ACHN (cell line): ENCODE results near the gene CLEC10A.

Experiments used
- DNase-seq: peaks from one replicate; pipeline ENCODE4 v3.0.0-alpha.2; 2015
- in situ Hi-C: cut with HindIII; loops from 2 replicates; pipeline ENCODE4 v1.10.0; 2017; ENCODE audit warnings: low sequenced_read_pairs, low pct_ligation_motif_present, low pct_unique_long_range_greater_than_20kb

CLEC10A gene

DNA sequence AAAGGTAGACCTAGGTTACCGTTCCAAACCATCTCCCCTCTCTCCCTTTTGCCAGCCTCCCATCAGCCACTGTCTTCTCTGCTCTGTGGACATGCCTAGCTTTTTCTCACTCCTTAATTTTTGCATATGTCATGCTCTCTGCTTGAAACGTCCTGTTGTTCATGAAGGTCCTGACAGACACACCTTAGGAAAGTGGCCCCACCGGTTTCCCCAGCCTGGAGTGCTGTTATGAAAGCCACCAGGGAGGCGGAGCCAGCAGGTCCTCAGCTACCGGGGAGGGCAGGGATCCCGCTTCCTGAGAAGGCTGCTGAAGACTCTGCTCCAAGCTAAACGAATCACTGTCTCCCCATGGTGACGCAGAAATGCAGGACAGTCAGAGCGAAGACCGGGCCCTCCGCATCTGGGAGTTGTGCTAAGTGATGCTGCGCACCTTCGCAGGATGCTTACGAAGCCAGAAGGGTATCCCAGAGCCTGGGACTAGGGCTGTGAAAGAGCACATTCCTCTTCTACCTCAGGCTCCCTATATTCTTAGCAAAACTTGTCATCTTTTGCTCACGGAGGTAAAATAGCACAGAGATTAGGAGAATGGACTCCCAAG, 33.8 kb downstream of the CLEC10A start:
- no peak for DNase-seq
- in situ Hi-C loops: no loop called here

DNA sequence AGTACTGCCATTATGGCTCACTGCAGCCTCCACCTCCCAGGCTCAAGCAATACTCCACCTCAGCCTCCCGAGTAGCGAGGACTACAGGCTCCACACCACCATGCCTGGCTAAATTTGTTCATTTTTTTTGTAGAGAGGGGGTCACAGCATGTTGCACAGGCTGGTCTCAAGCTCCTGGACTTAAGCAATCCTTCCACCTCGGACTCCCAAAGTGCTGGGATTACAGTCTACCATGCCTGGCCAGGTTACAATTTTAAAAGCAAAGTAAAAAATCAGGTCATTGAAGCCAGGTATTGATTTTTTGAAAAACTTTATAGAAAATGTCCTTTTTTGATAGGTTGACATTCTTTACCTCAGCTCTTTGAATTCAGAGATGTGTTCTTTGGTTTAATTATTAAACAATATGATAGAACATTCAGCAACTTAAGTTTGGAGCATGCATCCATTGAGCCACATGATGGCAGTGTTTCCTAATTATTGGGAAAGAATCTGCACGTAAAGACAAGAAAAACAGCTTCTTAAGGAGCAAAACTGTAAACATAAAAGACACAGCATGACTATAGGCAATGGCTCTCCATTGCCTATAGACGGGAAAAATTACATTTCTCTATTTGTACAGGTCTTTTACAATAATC, 34.4 kb downstream of the CLEC10A start:
- DNase-seq: peak; percentile 87
- in situ Hi-C loops: no loop called here

DNA sequence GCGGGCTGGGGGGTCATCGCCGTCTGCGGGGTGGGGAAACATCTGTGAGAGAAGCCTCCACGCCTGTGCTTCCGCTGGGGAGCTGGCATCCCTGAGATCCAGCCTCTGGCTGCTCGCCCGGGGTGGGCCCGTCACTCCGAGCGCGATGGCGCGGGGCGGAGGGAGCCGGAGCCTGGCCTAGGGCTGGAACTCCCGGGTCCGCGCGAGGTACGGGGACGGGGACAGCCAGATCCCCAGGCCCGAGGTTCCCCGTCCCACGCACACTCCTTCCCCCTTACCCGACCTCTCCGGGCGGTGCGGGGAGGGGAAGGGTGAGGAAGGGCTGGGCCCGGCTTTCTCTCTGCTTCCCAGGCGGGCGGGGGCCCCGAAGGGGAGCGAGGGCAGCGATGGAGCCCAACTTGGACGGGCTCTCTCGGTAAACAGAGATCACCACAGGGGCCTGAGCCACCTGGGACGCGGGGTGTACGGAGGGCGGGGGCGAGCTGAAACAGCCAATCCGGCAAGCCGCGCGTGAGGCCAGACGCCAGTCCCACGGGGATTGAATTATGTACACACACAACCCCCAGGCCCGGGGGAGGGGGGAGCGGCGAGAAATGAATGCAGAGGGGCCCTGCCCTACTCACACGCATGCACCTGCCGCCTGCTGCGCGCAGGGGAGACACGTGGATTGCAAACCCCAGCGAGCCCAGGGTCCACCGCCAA, 36.4 kb downstream of the CLEC10A start, which contains the start of gene SLC16A11:
Gene SLC16A11, minus strand, starts transcription at position 596 of the 702 bp plus-strand sequence. Its CDS starts 579 bp downstream, at position 17.
- in situ Hi-C loops: no loop called here
- peak; percentile 47 for DNase-seq

DNA sequence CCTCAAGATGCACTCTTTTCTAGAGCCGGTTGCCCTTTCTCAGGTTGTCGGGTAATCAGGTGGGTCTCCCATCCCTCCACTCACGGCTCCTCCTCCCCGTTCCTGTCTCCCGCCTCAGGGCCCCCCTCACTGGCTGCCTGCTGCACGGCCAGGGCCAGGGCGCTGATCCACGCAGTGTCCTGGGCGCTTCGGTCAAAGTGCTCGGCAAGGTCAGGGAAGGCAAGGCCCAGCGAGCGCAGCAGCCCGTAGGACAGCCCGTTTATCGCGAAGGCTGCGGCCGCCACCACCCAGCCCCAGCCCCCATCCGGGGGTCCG, 36.9 kb downstream of the CLEC10A start:
- in situ Hi-C loops: no loop called here
- DNase-seq: no peak

DNA sequence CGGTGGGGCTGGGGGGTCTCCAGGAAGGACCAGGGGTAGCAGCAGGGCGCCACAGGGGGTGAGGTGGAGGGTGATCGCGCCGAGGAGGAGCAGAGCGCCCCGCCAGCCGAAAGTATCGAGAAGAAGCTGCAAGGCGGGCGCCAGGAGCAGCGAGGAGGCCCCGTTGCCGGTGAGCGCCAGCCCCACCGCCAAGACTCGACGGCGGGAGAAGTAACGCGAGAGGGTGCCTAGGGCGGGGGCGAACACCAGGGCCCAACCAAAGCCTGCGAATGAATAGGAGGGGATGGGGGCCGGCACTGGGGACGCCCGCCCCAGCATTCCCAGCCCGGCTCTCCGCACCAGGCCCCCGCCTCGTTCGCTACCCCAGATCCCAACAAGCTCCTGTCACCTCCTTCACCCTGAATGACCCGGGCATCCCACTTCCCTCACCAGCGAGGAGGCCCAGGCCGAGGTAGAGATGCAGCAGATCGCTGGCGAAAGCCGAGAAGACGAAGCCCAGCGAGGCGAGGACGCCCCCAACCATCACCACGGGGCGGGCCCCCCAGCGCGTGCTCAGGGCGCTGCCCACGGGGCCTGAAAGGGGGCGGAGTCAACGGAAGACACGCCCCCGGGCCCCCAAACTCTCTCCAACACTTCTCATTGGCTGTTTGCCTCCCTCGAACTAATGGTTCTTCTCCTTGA, 37.4 kb downstream of the CLEC10A start:
- in situ Hi-C loops: no loop called here
- no peak for DNase-seq

DNA sequence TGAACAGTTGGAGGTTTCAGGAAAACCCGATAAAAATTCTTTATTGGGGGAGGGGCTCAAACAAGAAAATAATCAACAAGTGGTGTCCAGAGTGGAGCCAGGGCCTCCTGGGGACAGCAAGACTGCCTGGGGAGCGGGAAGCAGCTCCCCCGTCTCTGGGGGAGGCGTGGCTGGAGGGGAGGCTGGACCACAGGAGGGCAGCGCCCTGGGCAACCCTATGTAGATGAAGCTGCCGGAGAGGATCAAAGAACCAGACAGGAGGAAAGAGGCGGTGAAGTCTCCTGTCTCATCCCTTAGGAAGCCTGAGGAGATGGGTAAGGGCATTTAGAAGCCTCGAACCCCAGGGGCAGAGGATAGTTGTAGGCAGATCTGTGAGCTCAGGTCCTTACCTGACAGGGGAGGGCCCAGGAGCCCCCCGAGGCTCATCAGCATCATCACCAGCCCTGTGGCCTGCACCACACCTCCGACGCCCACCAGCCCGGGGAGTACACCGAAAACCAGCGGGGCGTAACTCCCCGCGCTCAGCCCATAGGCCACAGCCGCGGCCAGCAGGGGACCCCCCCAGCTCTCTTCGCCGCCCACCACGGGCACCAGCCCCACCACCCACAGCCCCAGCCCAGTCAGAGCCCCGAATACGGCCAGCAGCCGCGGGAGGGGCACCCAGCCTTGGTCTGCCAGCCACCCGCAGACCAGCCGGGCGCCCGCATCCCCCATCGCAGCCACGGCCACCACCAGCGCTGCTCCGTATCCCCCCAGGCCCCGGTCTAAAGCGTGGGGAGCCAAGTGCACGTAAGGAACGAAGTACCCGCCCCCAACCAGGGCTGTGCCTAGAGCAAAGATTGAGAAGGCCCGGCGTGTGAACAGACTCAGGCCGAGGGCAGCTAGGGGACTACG, 38.2 kb downstream of the CLEC10A start:
- in situ Hi-C loops: no loop called here

DNA sequence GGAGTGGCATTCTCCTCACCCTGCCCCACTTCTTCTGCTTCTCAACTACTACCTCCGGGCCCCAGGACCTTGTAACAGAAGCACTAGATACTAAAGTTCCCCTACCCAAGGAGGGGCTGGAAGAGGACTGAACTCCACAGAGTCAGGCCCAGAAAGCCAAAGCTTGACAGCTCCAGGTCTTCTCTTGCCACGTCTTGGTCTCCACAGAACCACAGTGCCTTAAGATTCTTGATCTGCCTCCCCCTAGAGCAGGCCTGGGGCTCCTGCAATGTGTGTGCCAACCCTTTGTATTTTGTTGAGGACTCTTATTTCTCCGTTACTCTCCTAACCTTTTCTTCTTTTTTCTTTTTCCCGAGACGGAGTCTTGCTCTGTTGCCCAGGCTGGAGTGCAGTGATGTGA, 40.2 kb downstream of the CLEC10A start:
- in situ Hi-C loops: no loop called here
- DNase-seq: no peak

More for the DNA sequence above, 38.2 kb downstream of the CLEC10A start:
- DNase-seq: no peak

DNA sequence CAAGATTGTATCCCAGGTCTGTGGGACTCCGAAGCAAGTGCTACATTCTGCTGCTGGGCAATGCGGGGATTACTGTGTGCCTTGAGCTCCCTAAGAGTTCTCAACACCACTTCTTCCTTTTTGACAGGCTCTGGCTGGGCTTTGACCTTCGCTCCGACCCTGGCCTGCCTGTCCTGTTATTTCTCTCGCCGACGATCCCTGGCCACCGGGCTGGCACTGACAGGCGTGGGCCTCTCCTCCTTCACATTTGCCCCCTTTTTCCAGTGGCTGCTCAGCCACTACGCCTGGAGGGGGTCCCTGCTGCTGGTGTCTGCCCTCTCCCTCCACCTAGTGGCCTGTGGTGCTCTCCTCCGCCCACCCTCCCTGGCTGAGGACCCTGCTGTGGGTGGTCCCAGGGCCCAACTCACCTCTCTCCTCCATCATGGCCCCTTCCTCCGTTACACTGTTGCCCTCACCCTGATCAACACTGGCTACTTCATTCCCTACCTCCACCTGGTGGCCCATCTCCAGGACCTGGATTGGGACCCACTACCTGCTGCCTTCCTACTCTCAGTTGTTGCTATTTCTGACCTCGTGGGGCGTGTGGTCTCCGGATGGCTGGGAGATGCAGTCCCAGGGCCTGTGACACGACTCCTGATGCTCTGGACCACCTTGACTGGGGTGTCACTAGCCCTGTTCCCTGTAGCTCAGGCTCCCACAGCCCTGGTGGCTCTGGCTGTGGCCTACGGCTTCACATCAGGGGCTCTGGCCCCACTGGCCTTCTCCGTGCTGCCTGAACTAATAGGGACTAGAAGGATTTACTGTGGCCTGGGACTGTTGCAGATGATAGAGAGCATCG, 41.8 kb downstream of the CLEC10A start:
- in situ Hi-C loops: no loop called here
- DNase-seq: no peak

DNA sequence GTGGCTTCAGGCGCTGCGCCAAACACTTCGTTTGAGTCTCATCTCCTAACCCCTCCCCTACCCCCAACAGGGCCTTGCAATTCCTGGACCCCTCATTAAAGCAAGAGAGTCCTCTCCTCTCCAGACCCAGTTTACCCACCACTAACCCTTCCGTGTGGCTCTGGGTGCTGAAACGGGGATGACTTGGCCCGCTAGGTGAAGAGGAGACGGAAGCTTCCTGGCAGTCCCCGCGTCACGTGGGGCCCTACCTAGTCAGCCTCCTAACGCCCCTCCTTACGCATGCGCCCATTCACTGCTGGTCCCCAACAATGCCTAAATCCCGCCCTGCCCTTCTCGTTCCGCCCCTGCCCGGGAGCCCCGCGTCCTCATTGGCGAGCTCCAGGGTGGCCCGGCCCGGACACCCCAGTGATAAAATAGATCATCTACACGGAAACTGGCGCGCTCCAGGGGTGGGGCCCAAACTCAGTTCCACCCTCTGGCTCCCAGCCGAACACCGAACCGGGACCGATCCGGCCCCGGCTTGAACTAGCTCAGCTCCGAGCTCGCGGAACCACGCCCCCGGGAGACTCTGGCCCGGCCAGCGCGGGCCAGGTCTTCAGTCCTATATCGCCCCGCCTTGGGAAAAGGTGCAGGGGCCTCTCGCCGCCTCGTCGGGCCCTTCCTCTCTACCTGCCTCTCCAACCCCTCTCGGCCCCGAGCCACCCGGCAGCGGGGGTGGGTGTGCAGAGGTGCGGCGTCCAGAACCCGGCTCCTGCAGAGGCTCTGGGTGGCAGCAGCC, 44.3 kb downstream of the CLEC10A start, which contains the start of gene SLC16A13:
Gene SLC16A13, plus strand, starts transcription at position 425 of the 778 bp plus-strand sequence. CDS start 368 bp downstream, outside the sequence.
- in situ Hi-C loops: no loop called here
- peak; percentile 99 for DNase-seq

DNA sequence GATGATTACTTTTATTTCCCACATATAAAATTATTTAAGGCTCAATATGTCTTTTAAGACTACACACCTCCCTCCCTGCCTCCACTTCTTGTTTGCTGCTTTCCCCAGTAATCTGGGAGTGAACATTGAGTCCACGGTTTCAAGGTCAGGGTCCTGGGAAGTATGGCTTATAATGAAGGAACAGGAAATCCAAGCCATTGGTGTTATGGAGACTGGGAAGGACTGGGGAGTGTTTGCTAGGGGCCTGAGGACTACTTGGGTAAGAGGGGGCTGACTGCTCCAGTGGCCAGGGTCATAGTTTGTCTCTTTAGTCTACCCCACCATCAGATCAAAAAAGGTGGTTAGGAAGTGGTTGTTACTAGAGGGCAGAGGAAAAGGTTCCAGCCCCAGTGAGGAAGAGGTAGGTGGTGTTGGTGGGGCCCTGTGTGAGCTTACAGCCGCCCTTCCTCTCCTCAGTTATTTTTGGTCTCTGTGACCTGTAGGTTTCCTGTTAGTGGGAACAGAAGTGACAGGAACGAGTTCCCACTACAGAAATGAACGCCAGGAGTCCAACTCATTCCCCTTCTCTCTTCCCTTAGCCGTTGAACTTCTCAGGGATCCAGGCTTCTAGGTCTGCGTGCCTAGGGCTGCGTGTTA, 45.0 kb downstream of the CLEC10A start:
- no peak for DNase-seq
- in situ Hi-C loops: no loop called here

DNA sequence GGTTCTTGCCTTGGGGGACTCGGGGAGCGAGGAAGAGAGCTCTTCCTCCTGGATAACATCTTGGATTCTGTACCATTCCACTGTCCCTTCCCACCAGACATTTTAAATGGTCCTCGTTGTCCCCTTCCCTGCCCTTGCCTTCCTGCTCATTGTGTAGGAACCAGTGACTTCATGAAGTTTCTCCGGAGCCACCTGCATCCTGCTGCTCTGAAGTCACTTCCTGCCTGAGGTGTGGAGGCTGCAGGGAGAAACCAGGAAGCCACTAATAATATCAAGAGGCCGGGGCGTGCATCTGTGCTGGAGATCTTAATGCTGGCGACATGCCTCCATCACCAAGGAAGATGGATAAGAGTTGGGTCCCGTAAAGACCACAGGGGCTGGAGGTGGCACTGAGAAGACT, 50.4 kb downstream of the CLEC10A start:
- DNase-seq: no peak
- in situ Hi-C loops: no loop called here

DNA sequence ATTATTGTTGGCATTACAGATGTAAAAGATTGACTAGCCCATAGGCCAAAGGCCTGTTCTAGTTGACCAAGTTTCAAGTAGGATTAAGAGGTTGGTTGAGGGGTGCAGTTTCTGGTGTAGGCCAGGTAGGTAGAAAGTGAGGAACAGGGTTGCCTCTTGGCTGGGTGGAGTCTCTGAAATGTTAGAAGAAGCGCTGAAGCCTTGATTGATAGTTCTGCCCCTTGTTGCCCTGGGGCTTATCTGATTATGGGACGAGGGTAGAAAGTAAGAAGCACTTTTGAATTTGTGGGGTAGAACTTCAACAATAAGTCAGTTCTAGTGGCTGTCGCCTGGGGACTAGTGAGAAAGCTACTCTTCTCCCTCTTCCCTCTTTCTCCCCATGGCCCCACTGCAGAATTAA, 51.0 kb downstream of the CLEC10A start:
- in situ Hi-C loops: no loop called here
- DNase-seq: no peak

DNA sequence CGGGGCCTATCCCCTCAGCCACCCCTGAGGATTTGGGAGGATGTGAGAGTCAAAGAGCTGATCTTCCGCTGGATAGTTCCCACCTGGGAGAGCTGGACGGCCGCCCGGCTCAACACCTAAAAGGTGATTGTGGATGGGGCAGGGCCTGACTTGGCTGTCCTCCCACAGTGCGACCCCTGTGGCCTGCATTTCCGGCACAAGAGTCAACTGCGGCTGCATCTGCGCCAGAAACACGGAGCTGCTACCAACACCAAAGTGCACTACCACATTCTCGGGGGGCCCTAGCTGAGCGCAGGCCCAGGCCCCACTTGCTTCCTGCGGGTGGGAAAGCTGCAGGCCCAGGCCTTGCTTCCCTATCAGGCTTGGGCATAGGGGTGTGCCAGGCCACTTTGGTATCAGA, 52.7 kb downstream of the CLEC10A start:
- no peak for DNase-seq
- in situ Hi-C loops: no loop called here

DNA sequence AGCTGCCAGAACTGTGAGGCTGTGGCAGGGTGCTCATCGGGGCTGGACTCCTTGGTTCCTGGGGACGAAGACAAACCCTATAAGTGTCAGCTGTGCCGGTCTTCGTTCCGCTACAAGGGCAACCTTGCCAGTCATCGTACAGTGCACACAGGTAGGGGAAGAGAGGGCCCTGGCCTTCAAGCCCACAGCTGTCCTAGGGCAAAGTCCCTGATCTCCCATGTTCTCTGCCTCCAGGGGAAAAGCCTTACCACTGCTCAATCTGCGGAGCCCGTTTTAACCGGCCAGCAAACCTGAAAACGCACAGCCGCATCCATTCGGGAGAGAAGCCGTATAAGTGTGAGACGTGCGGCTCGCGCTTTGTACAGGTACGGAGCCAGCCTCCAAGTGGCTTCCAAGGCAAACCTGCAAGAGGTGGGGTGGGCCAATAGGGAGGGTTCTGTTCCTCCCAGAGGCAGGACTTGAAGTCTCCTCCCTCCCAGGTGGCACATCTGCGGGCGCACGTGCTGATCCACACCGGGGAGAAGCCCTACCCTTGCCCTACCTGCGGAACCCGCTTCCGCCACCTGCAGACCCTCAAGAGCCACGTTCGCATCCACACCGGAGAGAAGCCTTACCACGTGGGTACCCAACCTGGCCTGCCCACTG, 53.5 kb downstream of the CLEC10A start:
- no peak for DNase-seq
- in situ Hi-C loops: no loop called here

DNA sequence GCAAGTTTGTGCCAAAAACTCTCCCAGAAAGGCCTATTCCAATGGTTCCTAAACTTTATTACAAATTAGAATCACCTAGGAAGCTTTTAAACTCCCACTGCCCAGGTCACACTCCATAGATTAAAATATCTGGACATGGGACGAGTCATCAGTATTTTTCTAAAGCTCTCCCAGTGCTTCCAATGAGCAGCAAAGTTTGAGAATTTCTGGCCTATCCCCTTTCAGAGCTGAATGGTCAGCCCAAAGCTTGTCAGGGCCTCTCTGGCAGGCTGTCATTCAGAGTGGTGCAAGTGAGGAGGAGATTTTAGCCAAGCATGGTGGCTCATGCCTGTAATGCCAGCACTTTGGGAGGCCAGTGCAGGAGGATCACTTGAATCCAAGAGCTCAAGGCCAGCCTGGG, 54.8 kb downstream of the CLEC10A start:
- peak; percentile 60 for DNase-seq
- in situ Hi-C loops: no loop called here
